Smooth muscle cell (in vitro differentiated cells): Measurements from ENCODE around the gene DENND6B. TPM values are rescaled to one million over a fixed set of nuclear protein-coding genes. Genes with fewer than 3 reads are reported as not detected.

Experiments used
- DNase-seq: peaks from one replicate; lab custom pipeline; 2025; ENCODE audit not compliant: unreplicated experiment; lab: John Stamatoyannopoulos, UW
- H2AFZ ChIP-seq: fragments of 200-600 bp; sonication (generic); 2 replicates; pipeline ENCODE4 v1.6.0; 2016; ENCODE audit warnings: antibody characterized with exemption, low read depth, mild to moderate bottlenecking
- H3F3A ChIP-seq: fragments of 200-600 bp; sonication (generic); 2 replicates; pipeline ENCODE4 v1.6.0; 2017; ENCODE audit warnings: antibody characterized with exemption, low read depth
- H3K27ac ChIP-seq: fragments of 200-600 bp; sonication (generic); 2 replicates; pipeline ENCODE4 v1.5.1; 2016; ENCODE audit warnings: low read depth, mild to moderate bottlenecking
- H3K27me3 ChIP-seq: fragments of 200-600 bp; sonication (generic); 2 replicates; pipeline ENCODE4 v1.6.1; 2016; ENCODE audit warnings: low read depth, mild to moderate bottlenecking
- H3K36me3 ChIP-seq: fragments of 200-600 bp; sonication (generic); 2 replicates; pipeline ENCODE4 v1.5.1; 2016; ENCODE audit warnings: low read depth
- H3K4me1 ChIP-seq: fragments of 200-600 bp; sonication (generic); 2 replicates; pipeline ENCODE4 v1.5.1; 2016; ENCODE audit warnings: low read depth
- H3K4me2 ChIP-seq: fragments of 200-600 bp; sonication (generic); 2 replicates; pipeline ENCODE4 v1.6.0; 2016; ENCODE audit warnings: mild to moderate bottlenecking
- H3K4me3 ChIP-seq: fragments of 200-600 bp; sonication (generic); 2 replicates; pipeline ENCODE4 v1.5.1; 2016; ENCODE audit warnings: mild to moderate bottlenecking
- H3K79me2 ChIP-seq: fragments of 200-600 bp; sonication (generic); 2 replicates; pipeline ENCODE4 v1.6.0; 2016; ENCODE audit warnings: low read depth, mild to moderate bottlenecking
- H3K9ac ChIP-seq: fragments of 200-600 bp; sonication (generic); 2 replicates; pipeline ENCODE4 v1.6.0; 2016; ENCODE audit warnings: low read depth
- H3K9me3 ChIP-seq: fragments of 200-600 bp; sonication (generic); replicated peaks from 2 replicates; pipeline ENCODE4 v1.5.1; 2016; ENCODE audit warnings: low read depth
- H4K20me1 ChIP-seq: fragments of 200-600 bp; sonication (generic); 2 replicates; pipeline ENCODE4 v1.6.0; 2016; ENCODE audit warnings: low read depth
- CTCF ChIP-seq: fragments of 200-600 bp; sonication (generic); IDR thresholded peaks from 2 replicates; pipeline ENCODE4 v1.5.1; 2017; ENCODE audit warnings: borderline replicate concordance, mild to moderate bottlenecking, antibody characterized with exemption; ENCODE audit not compliant: insufficient read depth, poor library complexity, severe bottlenecking
- WGBS: methylation state at CpG from one replicate; pipeline ENCODE4 v1.1.7; 2016; ENCODE audit warnings: low lambda C conversion rate; 5-methylcytosine and 5-hydroxymethylcytosine counted together
- polyA plus RNA-seq: library from polyadenylated mRNA; unstranded; fragments of >200 nt; fragmentation: Nextera tagmentation; extraction: Ambion mirVana; gene quantifications from 2 replicates; pipeline ENCODE4 v1.2.1, GENCODE V29; 2016
- total RNA-seq: library from RNA; depleted of rRNA; stranded (reverse); fragments of >200 nt; gene quantifications from 2 replicates; pipeline ENCODE4 v1.2.3, GENCODE V29; 2014

Gene DENND6B
- total and polyA plus RNA-seq, 2 experiments from 2014 or later = 3.1 to 7.8 TPM

GRCh38 chr22:50309601-50309991 is 17.2 kb downstream of the DENND6B start:
- WGBS = 89% methylated on average over 7 of the region's 7 CpGs
- no peak for DNase-seq
- no peak overlapping the region for H2AFZ ChIP-seq

DNA sequence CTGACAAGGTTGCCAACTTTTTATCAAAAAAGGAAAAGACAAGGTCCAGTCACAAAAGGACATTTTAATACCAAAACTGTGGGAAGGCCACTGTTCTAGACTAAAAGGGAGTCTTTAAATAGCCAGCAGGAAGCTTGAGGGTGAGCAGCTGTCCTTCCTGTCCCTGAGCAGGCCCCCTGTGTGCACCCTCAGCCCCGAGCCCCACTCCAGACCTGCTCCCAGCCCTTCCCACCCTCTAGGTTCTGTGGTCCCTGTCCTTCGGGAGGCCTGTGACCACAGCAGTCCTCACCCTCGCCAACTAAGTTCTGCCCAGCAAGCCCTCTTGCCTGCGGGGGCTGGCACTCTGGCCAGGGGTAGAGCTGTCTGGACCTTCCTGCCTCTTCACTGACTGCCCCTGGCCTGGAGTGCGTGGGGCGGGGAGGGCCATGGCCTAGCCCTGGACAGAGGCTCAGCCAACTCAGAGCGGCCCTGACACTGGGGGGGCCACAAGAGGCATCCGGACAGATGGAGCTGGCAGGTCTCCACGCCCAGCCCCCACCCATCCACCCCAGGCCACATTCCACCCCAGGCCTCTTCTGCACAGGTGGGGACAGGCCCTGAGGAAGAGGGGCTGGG is 17.7 kb downstream of the DENND6B start:
- H3K4me1 ChIP-seq = peaks cover 15% of the 10 kb centered on the region
- H3K27ac ChIP-seq = peak overlapping the region; percentile 76
- WGBS = 71% methylated on average over 6 of the region's 9 CpGs
- peaks cover 22% of the 10 kb centered on the region for H3F3A ChIP-seq
- no peak for DNase-seq
- H3K79me2 ChIP-seq = peaks cover 28% of the 10 kb centered on the region
- no peaks in the 10 kb centered on the region for H3K9me3 ChIP-seq
- H3K4me3 ChIP-seq = no peak overlapping the region
- H3K9ac ChIP-seq = no peak overlapping the region
- no peak overlapping the region for H2AFZ ChIP-seq
- no peaks in the 10 kb centered on the region for H3K36me3 ChIP-seq
- H3K27me3 ChIP-seq = no peaks in the 10 kb centered on the region
- peak overlapping the region; percentile 64 for H3K4me2 ChIP-seq
- TF ChIP-seq CTCF = no peak
- peaks cover 12% of the 10 kb centered on the region for H4K20me1 ChIP-seq

More at GRCh38 chr22:50309601-50309991, 17.2 kb downstream of the DENND6B start:
- H3K27ac ChIP-seq = no peak overlapping the region
- H4K20me1 ChIP-seq = peaks cover 8% of the 10 kb centered on the region
- peaks cover 22% of the 10 kb centered on the region for H3F3A ChIP-seq
- TF ChIP-seq CTCF = no peak
- peaks cover 23% of the 10 kb centered on the region for H3K79me2 ChIP-seq
- H3K4me1 ChIP-seq = peaks cover 11% of the 10 kb centered on the region
- no peaks in the 10 kb centered on the region for H3K36me3 ChIP-seq
- no peak overlapping the region for H3K9ac ChIP-seq
- no peaks in the 10 kb centered on the region for H3K27me3 ChIP-seq
- no peak overlapping the region for H3K4me2 ChIP-seq
- H3K9me3 ChIP-seq = no peaks in the 10 kb centered on the region
- H3K4me3 ChIP-seq = no peak overlapping the region

- H3K36me3 ChIP-seq = no peaks in the 10 kb centered on the region
- H4K20me1 ChIP-seq = peaks cover 17% of the 10 kb centered on the region
- DNase-seq = peak; percentile 35
- no peaks in the 10 kb centered on the region for H3K27me3 ChIP-seq
- H3K27ac ChIP-seq = peak overlapping the region; percentile 76
- H3F3A ChIP-seq = peaks cover 25% of the 10 kb centered on the region
- no peak overlapping the region for H3K9ac ChIP-seq
- peak overlapping the region; percentile 64 for H3K4me2 ChIP-seq
- no peak overlapping the region for H2AFZ ChIP-seq
- peaks cover 34% of the 10 kb centered on the region for H3K79me2 ChIP-seq
- H3K4me3 ChIP-seq = no peak overlapping the region
- H3K4me1 ChIP-seq = peaks cover 20% of the 10 kb centered on the region
- no peak for TF ChIP-seq CTCF
- 6% methylated on average over 2 of the region's 7 CpGs for WGBS
- H3K9me3 ChIP-seq = no peaks in the 10 kb centered on the region
These were observed 18.2 kb downstream of the DENND6B start for GRCh38 chr22:50308597-50308935.

DNA sequence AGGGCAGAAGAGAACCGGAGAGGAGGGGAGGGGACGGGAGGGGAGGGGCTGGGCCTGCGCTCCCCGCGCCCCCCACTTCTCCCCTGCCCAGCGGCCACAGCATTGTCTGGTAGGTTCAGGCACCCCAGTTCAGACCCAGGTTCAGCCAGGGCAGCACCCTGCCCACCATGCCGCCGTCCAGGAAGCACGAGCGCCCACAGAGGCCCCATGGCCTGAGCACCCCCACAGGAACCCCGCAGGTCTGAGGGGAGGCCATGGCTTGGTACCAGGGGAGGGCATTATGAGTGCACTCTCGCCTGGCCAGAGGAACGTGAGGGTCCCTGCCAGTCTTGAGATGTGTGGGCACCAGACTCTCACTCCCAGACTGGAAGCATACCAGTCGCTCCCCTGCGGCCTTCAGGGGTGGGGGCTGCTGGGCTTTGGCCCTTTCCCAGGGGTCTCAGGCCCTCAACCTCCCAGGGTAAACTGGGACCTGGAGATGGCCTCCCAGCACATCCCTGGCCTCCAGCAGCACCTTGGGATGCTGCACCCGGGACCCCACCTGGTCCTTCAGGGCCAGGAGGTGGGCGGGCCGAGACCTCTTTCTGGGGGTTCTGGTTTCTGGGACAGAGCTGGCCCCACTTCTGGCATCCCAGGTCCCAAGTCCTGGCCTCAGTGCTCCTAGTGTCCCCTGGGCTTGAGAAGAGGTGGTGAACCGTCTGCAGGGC is 18.8 kb downstream of the DENND6B start:
- H3K9ac ChIP-seq = no peak overlapping the region
- peaks cover 22% of the 10 kb centered on the region for H4K20me1 ChIP-seq
- H3K79me2 ChIP-seq = peaks cover 39% of the 10 kb centered on the region
- no peaks in the 10 kb centered on the region for H3K36me3 ChIP-seq
- H2AFZ ChIP-seq = no peak overlapping the region
- no peak for TF ChIP-seq CTCF
- no peaks in the 10 kb centered on the region for H3K9me3 ChIP-seq
- peak overlapping the region; percentile 76 for H3K27ac ChIP-seq
- H3K4me1 ChIP-seq = peaks cover 25% of the 10 kb centered on the region
- H3K27me3 ChIP-seq = no peaks in the 10 kb centered on the region
- peak overlapping the region; percentile 64 for H3K4me2 ChIP-seq
- 77% methylated on average over 16 of the region's 19 CpGs for WGBS
- no peak for DNase-seq
- no peak overlapping the region for H3K4me3 ChIP-seq
- peaks cover 31% of the 10 kb centered on the region for H3F3A ChIP-seq
